VCaP (cell line): Measurements from ENCODE around the gene ALDH16A1.

Experiments
- H3K27ac ChIP-seq: fragments of 450-650 bp; 2 replicates; pipeline ENCODE4 v1.5.1; 2017
- CTCF ChIP-seq: fragments of 450-650 bp; conservative IDR thresholded peaks from 2 replicates; pipeline ENCODE4 v1.5.1; 2017; ENCODE audit warnings: mild to moderate bottlenecking, moderate library complexity

Gene ALDH16A1

GRCh38 chr19:49430678-49431329 is 22.2 kb upstream of the ALDH16A1 start:
- no peak for TF ChIP-seq CTCF

GRCh38 chr19:49431330-49431749 is 21.7 kb upstream of the ALDH16A1 start:
- no peak for TF ChIP-seq CTCF
- H3K27ac ChIP-seq: no peak overlapping the region

More at GRCh38 chr19:49430678-49431329, 22.2 kb upstream of the ALDH16A1 start:
- H3K27ac ChIP-seq: no peak overlapping the region

- no peak overlapping the region for H3K27ac ChIP-seq
Measured at GRCh38 chr19:49432141-49433073, 20.6 kb upstream of the ALDH16A1 start.

GRCh38 chr19:49433240-49433901 is 19.7 kb upstream of the ALDH16A1 start:
- no peak overlapping the region for H3K27ac ChIP-seq
- no peak for TF ChIP-seq CTCF

More at GRCh38 chr19:49432141-49433073, 20.6 kb upstream of the ALDH16A1 start:
- no peak for TF ChIP-seq CTCF

GRCh38 chr19:49434907-49435583 is 18.0 kb upstream of the ALDH16A1 start:
- H3K27ac ChIP-seq: no peak overlapping the region
- no peak for TF ChIP-seq CTCF

- no peak overlapping the region for H3K27ac ChIP-seq
Measured at GRCh38 chr19:49435670-49436069, 17.4 kb upstream of the ALDH16A1 start.

More at GRCh38 chr19:49435670-49436069, 17.4 kb upstream of the ALDH16A1 start:
- TF ChIP-seq CTCF: no peak
